Neutrophil (primary cell): Measurements from ENCODE around the gene TNFRSF18.

Source experiments
- H3K27ac ChIP-seq: fragments of 200-600 bp; sonication (generic); 2 replicates; pipeline ENCODE4 v1.5.1; 2016; ENCODE audit warnings: mild to moderate bottlenecking, moderate library complexity
- H3K27me3 ChIP-seq: fragments of 200-600 bp; sonication (generic); 2 replicates; pipeline ENCODE4 v1.6.0; 2016; ENCODE audit warnings: mild to moderate bottlenecking
- H3K36me3 ChIP-seq: fragments of 200-600 bp; sonication (generic); 2 replicates; pipeline ENCODE4 v1.5.1; 2017
- H3K4me1 ChIP-seq, 2 experiments: fragments of 200-600 bp in 1 of 2; sonication (generic) in 1 of 2; 1 replicate in 1 of 2; 2 replicates in 1 of 2; pipeline versions ENCODE4 v1.5.1 to v1.6.1; 2013 to 2016; ENCODE audit warnings: low read depth in 1 of 2, low read length in 1 of 2, mild to moderate bottlenecking in 1 of 2, moderate library complexity in 1 of 2; ENCODE audit not compliant: control insufficient read depth in 1 of 2, insufficient read depth in 1 of 2
- H3K4me3 ChIP-seq, 2 experiments: fragments of 200-600 bp in 1 of 2; sonication (generic) in 1 of 2; 1 replicate in 1 of 2; 2 replicates in 1 of 2; pipeline ENCODE4 v1.5.1; 2013 to 2016; ENCODE audit warnings: low read depth in 1 of 2, low read length in 1 of 2, mild to moderate bottlenecking in 1 of 2, moderate library complexity in 1 of 2
- H3K9me3 ChIP-seq: fragments of 200-600 bp; sonication (generic); 2 replicates; pipeline ENCODE4 v1.5.1; 2016
- CTCF ChIP-seq: fragments of 200-600 bp; sonication (generic); IDR thresholded peaks from 2 replicates; pipeline ENCODE4 v1.5.1; 2016; ENCODE audit warnings: antibody characterized with exemption

Gene TNFRSF18

GRCh38 chr1:1215080-1215676, 8.8 kb upstream of the TNFRSF18 start:
- Histone ChIP-seq H3K27me3 (peaks cover 52% of the 10 kb centered on the region), H3K9me3 (no peaks in the 10 kb centered on the region), H3K4me3 (no peak overlapping the region), H3K4me1 (peaks cover 0 to 11% of the 10 kb centered on the region in 2 experiments), H3K27ac (no peak overlapping the region), H3K36me3 (peaks cover 51% of the 10 kb centered on the region)
- no peak for TF ChIP-seq CTCF

GRCh38 chr1:1213345-1214265, 7.2 kb upstream of the TNFRSF18 start, which contains the start of gene TNFRSF4:
Gene TNFRSF4, minus strand, starts transcription at chr1:1214153. Its CDS starts 26 bp downstream, at chr1:1214127.
- H3K4me1 ChIP-seq = peaks cover 0 to 11% of the 10 kb centered on the region in 2 experiments
- H3K36me3 ChIP-seq = peaks cover 35% of the 10 kb centered on the region
- TF ChIP-seq CTCF = no peak
- H3K4me3 ChIP-seq = no peak within 1 kb of the TSS
- H3K27ac ChIP-seq = no peak within 1 kb of the TSS
- H3K27me3 ChIP-seq = peaks cover 67% of the 10 kb centered on the region
- no peaks in the 10 kb centered on the region for H3K9me3 ChIP-seq

- Histone ChIP-seq H3K27ac (no peak overlapping the region), H3K4me1 (peaks cover 0 to 11% of the 10 kb centered on the region in 2 experiments), H3K27me3 (peaks cover 75% of the 10 kb centered on the region), H3K4me3 (no peak overlapping the region), H3K36me3 (peaks cover 28% of the 10 kb centered on the region), H3K9me3 (no peaks in the 10 kb centered on the region)
- TF ChIP-seq CTCF = no peak
Measured at GRCh38 chr1:1212780-1213344, 6.5 kb upstream of the TNFRSF18 start.

GRCh38 chr1:1211541-1212441, 5.4 kb upstream of the TNFRSF18 start:
- Histone ChIP-seq H3K9me3 (no peaks in the 10 kb centered on the region), H3K36me3 (peaks cover 17% of the 10 kb centered on the region), H3K27me3 (peaks cover 86% of the 10 kb centered on the region), H3K27ac (no peak overlapping the region), H3K4me1 (peaks cover 0 to 11% of the 10 kb centered on the region in 2 experiments), H3K4me3 (no peak overlapping the region)
- no peak for TF ChIP-seq CTCF
